Uterus (tissue), 4 donors: ENCODE data around the gene TMOD3. TPM values are rescaled to one million over a fixed set of nuclear protein-coding genes. Genes with fewer than 3 reads are reported as not detected.

Experiments
- DNase-seq, 2 donors: peaks; one replicate each; pipeline ENCODE4 v3.0.0-alpha.2; 2019 to 2020
- H3K27ac ChIP-seq, 2 donors: fragments of 200-600 bp; sonication (generic); 1 replicate in 1 of 2; 2 replicates in 1 of 2; pipeline ENCODE4 v1.5.1; 2016 to 2018
- H3K27me3 ChIP-seq, 2 donors: fragments of 200-600 bp; sonication (generic); one replicate each; pipeline ENCODE4 v1.5.1; 2018 to 2019; ENCODE audit warnings: control low read depth in 1 of 2
- H3K36me3 ChIP-seq, 2 donors: fragments of 200-600 bp; sonication (generic); one replicate each; pipeline ENCODE4 v1.5.1; 2019; ENCODE audit warnings: control low read depth in 1 of 2
- H3K4me1 ChIP-seq, 2 donors: fragments of 200-600 bp; sonication (generic); one replicate each; pipeline ENCODE4 v1.5.1; 2018 to 2019; ENCODE audit warnings: control low read depth in 1 of 2
- H3K4me3 ChIP-seq, 2 donors: fragments of 200-600 bp; sonication (generic); 1 replicate in 1 of 2; 2 replicates in 1 of 2; pipeline ENCODE4 v1.5.1; 2018 to 2019; ENCODE audit warnings: mild to moderate bottlenecking in 1 of 2
- H3K9me3 ChIP-seq, 2 donors: fragments of 200-600 bp; sonication (generic); one replicate each; pipeline ENCODE4 v1.5.1; 2019; ENCODE audit warnings: control low read depth in 1 of 2
- POLR2A ChIP-seq, 2 donors: fragments of 450-650 bp; IDR thresholded peaks; one replicate each; pipeline ENCODE4 v1.6.1; 2016; ENCODE audit warnings: antibody characterized with exemption in 2 of 2, mild to moderate bottlenecking in 1 of 2, moderate library complexity in 1 of 2
- intact Hi-C: fragments of 100-400 bp; cut with DNase I; formaldehyde crosslinking; loops from one replicate; pipeline ENCODE4 v1.15.1; 2023; ENCODE audit warnings: low total_unique reads
- total RNA-seq, 4 donors: library from RNA; depleted of rRNA in 3 of 4; stranded (reverse); fragments of >200 nt in 3 of 4; gene quantifications; one replicate each; pipeline versions ENCODE4 v1.1.0 to v1.2.4, GENCODE V29; 2014 to 2023
- TF ChIP-seq, protein P1 (sequence below), 4 experiments: fragments of 200-600 bp in 2 of 4; fragments of 450-650 bp in 2 of 4; sonication (generic) in 2 of 4; IDR thresholded peaks; one replicate each; pipeline ENCODE4 v1.5.1; 2016 to 2019; ENCODE audit warnings: antibody characterized with exemption in 4 of 4, mild to moderate bottlenecking in 2 of 4, moderate library complexity in 1 of 4
- donor health status: DM: yes; HTN: yes; CAD: no.

TMOD3 gene
- total RNA-seq, 4 donors from 2014 or later = 10.5 to 49.6 (median 37.1) TPM

DNA sequence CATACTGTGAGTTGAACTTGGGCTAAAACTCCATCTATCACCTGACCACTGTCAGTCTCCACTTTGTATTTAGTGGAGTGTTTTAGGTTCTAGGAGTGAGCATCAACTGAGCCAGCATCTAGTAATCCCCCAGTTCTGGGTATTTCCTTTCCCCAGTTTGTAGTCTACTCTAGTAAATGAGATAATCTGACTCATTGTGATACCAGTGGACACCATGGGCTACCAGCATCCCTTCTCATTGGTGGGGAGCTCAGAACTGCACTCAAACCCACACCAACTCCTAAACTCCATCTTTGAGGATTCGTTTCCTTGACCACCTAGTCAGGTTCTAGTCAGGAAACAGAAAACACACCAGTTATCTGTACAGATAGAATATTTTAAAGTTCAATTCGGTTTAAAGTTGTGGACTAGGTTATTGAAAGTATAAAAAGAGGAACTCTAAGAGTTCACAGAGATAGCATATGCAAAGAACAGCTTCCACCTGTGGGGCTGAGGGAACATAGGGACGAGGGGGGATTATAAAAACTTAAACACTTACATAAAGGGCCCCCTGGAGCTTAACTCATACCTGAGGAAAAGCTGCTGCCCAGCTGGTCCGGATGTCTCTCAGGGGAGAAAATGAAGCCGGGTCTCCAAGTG is 106.1 kb downstream of the TMOD3 start:
- no peak for TF ChIP-seq POLR2A (IDR thresholded peaks at IDR 0.05)
- TF ChIP-seq, protein P1, sequence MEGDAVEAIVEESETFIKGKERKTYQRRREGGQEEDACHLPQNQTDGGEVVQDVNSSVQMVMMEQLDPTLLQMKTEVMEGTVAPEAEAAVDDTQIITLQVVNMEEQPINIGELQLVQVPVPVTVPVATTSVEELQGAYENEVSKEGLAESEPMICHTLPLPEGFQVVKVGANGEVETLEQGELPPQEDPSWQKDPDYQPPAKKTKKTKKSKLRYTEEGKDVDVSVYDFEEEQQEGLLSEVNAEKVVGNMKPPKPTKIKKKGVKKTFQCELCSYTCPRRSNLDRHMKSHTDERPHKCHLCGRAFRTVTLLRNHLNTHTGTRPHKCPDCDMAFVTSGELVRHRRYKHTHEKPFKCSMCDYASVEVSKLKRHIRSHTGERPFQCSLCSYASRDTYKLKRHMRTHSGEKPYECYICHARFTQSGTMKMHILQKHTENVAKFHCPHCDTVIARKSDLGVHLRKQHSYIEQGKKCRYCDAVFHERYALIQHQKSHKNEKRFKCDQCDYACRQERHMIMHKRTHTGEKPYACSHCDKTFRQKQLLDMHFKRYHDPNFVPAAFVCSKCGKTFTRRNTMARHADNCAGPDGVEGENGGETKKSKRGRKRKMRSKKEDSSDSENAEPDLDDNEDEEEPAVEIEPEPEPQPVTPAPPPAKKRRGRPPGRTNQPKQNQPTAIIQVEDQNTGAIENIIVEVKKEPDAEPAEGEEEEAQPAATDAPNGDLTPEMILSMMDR (IDR thresholded peaks at IDR 0.05) = no peak
- no peak overlapping the region for H3K4me3 ChIP-seq
- DNase-seq = no peak
- no peaks in the 10 kb centered on the region for H3K36me3 ChIP-seq
- intact Hi-C loops = no loop called here
- no peaks in the 10 kb centered on the region for H3K4me1 ChIP-seq
- H3K27ac ChIP-seq = no peak overlapping the region
- H3K9me3 ChIP-seq = no peaks in the 10 kb centered on the region
- no peaks in the 10 kb centered on the region for H3K27me3 ChIP-seq

DNA sequence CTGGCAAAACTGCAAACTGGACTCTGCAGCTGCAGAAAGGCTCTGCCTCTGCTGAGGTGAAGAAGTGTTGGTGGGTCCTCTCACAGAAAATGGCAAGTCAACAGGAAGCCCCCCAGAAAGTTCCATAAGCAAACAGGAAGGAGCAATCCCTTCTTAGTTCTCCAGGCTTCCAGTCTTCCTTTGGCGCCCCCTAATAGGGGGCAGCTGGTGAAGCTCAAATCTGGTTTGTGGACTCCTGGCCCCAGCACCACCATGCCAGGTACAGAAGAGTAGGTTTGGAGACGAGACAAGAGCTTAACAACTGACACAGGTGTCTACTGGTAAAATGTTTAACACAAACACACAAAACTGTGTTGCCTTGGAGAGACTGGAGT is 106.6 kb downstream of the TMOD3 start:
- no peak for DNase-seq

DNA sequence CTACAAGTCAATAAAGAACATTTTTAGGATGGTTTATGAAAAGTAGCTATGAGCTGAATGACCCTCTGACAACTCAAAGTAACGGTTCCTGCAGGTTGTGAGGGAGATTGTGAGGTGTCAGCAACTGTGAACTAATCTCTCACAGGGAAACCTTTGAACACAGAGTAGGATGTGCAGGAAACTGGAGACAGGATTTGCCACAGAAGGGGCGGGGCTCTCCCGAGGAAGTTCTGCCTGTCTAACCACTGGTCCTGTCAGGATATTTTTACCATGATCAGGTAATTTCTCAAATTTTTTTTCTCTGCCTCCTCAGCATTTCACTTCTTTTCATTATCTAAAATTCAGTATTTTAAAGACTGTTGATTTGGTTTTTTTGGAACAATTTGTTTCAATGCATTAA is 108.8 kb downstream of the TMOD3 start:
- H3K4me1 ChIP-seq = no peaks in the 10 kb centered on the region
- no peak overlapping the region for H3K4me3 ChIP-seq
- no peaks in the 10 kb centered on the region for H3K9me3 ChIP-seq
- no peaks in the 10 kb centered on the region for H3K36me3 ChIP-seq
- H3K27me3 ChIP-seq = no peaks in the 10 kb centered on the region
- DNase-seq = no peak
- intact Hi-C loops = no loop called here
- H3K27ac ChIP-seq = no peak overlapping the region
- TF ChIP-seq, protein P1 (IDR thresholded peaks at IDR 0.05) = no peak
- TF ChIP-seq POLR2A (IDR thresholded peaks at IDR 0.05) = no peak

More for the DNA sequence above, 106.6 kb downstream of the TMOD3 start:
- H3K9me3 ChIP-seq = no peaks in the 10 kb centered on the region
- H3K36me3 ChIP-seq = no peaks in the 10 kb centered on the region
- TF ChIP-seq, protein P1 (IDR thresholded peaks at IDR 0.05) = no peak
- TF ChIP-seq POLR2A (IDR thresholded peaks at IDR 0.05) = no peak
- intact Hi-C loops = no loop called here
- H3K27ac ChIP-seq = no peak overlapping the region
- H3K4me1 ChIP-seq = no peaks in the 10 kb centered on the region
- H3K4me3 ChIP-seq = no peak overlapping the region
- no peaks in the 10 kb centered on the region for H3K27me3 ChIP-seq

DNA sequence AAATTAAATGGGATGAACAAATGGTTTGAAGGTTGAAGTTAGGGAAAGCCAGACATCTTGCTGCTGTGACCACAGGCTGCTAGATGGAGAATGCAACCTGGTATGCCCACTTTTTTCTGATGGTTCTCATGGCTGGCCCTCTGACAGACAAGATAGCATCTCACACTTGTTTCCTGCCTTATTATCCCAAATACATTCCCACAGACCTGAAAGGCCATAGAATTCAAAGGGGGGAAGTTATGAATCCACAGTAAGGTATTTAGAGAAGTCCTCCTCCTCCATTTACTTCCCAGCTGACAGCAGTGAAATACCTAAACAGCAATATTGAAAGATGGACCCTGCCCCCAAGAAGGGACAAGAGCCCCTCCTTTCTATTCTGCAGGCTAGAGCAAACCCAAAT is 109.8 kb downstream of the TMOD3 start:
- H3K9me3 ChIP-seq = no peaks in the 10 kb centered on the region
- no peaks in the 10 kb centered on the region for H3K36me3 ChIP-seq
- intact Hi-C loops = no loop called here
- TF ChIP-seq, protein P1 (IDR thresholded peaks at IDR 0.05) = no peak
- TF ChIP-seq POLR2A (IDR thresholded peaks at IDR 0.05) = no peak
- H3K4me1 ChIP-seq = no peaks in the 10 kb centered on the region
- DNase-seq = no peak
- no peaks in the 10 kb centered on the region for H3K27me3 ChIP-seq
- no peak overlapping the region for H3K27ac ChIP-seq
- no peak overlapping the region for H3K4me3 ChIP-seq

DNA sequence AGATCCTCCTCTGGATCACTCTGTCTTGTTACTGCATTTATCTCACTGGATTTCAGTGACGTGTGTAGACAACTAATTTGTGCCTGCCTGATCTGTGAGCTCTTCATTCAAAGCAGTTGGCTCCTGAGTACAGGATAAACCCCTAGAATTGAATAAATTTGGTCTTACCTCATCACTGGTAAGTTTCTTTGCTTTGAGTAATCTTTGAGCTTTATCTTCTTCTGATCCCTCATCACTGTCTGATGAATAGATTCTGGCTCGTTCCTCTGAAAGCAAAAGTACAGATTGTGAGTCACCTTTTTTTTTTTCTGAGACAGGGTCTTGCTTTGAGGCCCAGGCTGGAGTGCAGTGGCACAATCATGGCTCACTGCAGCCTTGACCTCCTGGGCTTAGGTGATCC is 117.7 kb downstream of the TMOD3 start:
- Histone ChIP-seq H3K4me1 (no peaks in the 10 kb centered on the region), H3K4me3 (no peak overlapping the region), H3K27ac (no peak overlapping the region), H3K9me3 (no peaks in the 10 kb centered on the region), H3K36me3 (no peaks in the 10 kb centered on the region), H3K27me3 (no peaks in the 10 kb centered on the region)
- intact Hi-C loops = no loop called here
- TF ChIP-seq, protein P1 (IDR thresholded peaks at IDR 0.05) = no peak
- TF ChIP-seq POLR2A (IDR thresholded peaks at IDR 0.05) = no peak
- no peak for DNase-seq
